ENCODE data around the gene UBE3C. TPM values are rescaled to one million over a fixed set of nuclear protein-coding genes. Genes with fewer than 3 reads are reported as not detected.
A peak's percentile ranks its signal among the peaks of the same experiment; 100 is the strongest.

Gene UBE3C
- total and polyA plus RNA-seq, 2 of the 13 experiments (the other 11 are each of a cell fraction or from before 2014, with no cell fraction given), result 27.0 to 48.2 TPM

- TF ChIP-seq ZBTB26 (CRISPR knock-in tag; IDR thresholded peaks at IDR 0.05; ENCODE audit: borderline replicate concordance), result no peak
- peak in 1 of 2 experiments; percentile 45; a peak in 1 of 4 replicates for TF ChIP-seq NR2F1 (CRISPR knock-in tag; IDR thresholded peaks at IDR 0.05)
- no peak for TF ChIP-seq HDAC6 (IDR thresholded peaks at IDR 0.05; ENCODE audit: low read depth, low read length)
- peak; percentile 46; the same call in 1 of the 2 replicates for TF ChIP-seq NR2F2 (IDR thresholded peaks at IDR 0.05; ENCODE audit: borderline replicate concordance, low read depth)
- TF ChIP-seq RARA (CRISPR knock-in tag; IDR thresholded peaks at IDR 0.05), result peak; percentile 57
- TF ChIP-seq CEBPG (CRISPR knock-in tag; IDR thresholded peaks at IDR 0.05), result no peak
- TF ChIP-seq HNF4A (CRISPR knock-in tag; IDR thresholded peaks at IDR 0.05), result peak; percentile 22; the same call in 1 of the 2 replicates
- no peak for TF ChIP-seq ZFP1 (CRISPR knock-in tag; IDR thresholded peaks at IDR 0.05)
- TF ChIP-seq, protein P1, sequence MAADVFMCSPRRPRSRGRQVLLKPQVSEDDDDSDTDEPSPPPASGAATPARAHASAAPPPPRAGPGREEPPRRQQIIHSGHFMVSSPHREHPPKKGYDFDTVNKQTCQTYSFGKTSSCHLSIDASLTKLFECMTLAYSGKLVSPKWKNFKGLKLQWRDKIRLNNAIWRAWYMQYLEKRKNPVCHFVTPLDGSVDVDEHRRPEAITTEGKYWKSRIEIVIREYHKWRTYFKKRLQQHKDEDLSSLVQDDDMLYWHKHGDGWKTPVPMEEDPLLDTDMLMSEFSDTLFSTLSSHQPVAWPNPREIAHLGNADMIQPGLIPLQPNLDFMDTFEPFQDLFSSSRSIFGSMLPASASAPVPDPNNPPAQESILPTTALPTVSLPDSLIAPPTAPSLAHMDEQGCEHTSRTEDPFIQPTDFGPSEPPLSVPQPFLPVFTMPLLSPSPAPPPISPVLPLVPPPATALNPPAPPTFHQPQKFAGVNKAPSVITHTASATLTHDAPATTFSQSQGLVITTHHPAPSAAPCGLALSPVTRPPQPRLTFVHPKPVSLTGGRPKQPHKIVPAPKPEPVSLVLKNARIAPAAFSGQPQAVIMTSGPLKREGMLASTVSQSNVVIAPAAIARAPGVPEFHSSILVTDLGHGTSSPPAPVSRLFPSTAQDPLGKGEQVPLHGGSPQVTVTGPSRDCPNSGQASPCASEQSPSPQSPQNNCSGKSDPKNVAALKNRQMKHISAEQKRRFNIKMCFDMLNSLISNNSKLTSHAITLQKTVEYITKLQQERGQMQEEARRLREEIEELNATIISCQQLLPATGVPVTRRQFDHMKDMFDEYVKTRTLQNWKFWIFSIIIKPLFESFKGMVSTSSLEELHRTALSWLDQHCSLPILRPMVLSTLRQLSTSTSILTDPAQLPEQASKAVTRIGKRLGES (CRISPR knock-in tag; IDR thresholded peaks at IDR 0.05; ENCODE audit: borderline replicate concordance), result no peak
- TF ChIP-seq, protein P2, sequence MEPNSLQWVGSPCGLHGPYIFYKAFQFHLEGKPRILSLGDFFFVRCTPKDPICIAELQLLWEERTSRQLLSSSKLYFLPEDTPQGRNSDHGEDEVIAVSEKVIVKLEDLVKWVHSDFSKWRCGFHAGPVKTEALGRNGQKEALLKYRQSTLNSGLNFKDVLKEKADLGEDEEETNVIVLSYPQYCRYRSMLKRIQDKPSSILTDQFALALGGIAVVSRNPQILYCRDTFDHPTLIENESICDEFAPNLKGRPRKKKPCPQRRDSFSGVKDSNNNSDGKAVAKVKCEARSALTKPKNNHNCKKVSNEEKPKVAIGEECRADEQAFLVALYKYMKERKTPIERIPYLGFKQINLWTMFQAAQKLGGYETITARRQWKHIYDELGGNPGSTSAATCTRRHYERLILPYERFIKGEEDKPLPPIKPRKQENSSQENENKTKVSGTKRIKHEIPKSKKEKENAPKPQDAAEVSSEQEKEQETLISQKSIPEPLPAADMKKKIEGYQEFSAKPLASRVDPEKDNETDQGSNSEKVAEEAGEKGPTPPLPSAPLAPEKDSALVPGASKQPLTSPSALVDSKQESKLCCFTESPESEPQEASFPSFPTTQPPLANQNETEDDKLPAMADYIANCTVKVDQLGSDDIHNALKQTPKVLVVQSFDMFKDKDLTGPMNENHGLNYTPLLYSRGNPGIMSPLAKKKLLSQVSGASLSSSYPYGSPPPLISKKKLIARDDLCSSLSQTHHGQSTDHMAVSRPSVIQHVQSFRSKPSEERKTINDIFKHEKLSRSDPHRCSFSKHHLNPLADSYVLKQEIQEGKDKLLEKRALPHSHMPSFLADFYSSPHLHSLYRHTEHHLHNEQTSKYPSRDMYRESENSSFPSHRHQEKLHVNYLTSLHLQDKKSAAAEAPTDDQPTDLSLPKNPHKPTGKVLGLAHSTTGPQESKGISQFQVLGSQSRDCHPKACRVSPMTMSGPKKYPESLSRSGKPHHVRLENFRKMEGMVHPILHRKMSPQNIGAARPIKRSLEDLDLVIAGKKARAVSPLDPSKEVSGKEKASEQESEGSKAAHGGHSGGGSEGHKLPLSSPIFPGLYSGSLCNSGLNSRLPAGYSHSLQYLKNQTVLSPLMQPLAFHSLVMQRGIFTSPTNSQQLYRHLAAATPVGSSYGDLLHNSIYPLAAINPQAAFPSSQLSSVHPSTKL (CRISPR knock-in tag; IDR thresholded peaks at IDR 0.05), result 0 out of 2 replicates have a peak, but pooled peaks have one; percentile 30
- no peak for TF ChIP-seq ZNF639 (CRISPR knock-in tag; conservative IDR thresholded peaks at IDR 0.05)
- no peak for TF ChIP-seq ZBED4 (CRISPR knock-in tag; IDR thresholded peaks at IDR 0.05; ENCODE audit: borderline replicate concordance)
- no peak for TF ChIP-seq ZC3H4 (CRISPR knock-in tag; IDR thresholded peaks at IDR 0.05; ENCODE audit: borderline replicate concordance)
- no peak for TF ChIP-seq GZF1 (CRISPR knock-in tag; IDR thresholded peaks at IDR 0.05)
- TF ChIP-seq, protein P3, sequence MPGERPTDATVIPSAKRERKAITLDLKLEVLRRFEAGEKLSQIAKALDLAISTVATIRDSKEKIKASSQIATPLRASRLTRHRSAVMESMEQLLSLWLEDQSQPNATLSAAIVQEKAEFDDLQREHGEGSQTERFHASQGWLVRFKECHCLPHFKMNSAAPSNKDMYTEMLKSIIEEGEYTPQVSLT (CRISPR knock-in tag; IDR thresholded peaks at IDR 0.05; ENCODE audit: borderline replicate concordance, low read depth), result no peak
These were observed 158.5 kb downstream of the UBE3C start (continued) for GRCh38 chr7:157297185-157297584.

Measured in HepG2 (cell line).